Smooth muscle cell (in vitro differentiated cells): ENCODE data around the gene MLIP. TPM values are rescaled to one million over a fixed set of nuclear protein-coding genes. Genes with fewer than 3 reads are reported as not detected.

Experiments
- DNase-seq: peaks from one replicate; lab custom pipeline; 2025; ENCODE audit not compliant: unreplicated experiment; lab: John Stamatoyannopoulos, UW
- H2AFZ ChIP-seq: fragments of 200-600 bp; sonication (generic); 2 replicates; pipeline ENCODE4 v1.6.0; 2016; ENCODE audit warnings: antibody characterized with exemption, low read depth, mild to moderate bottlenecking
- H3F3A ChIP-seq: fragments of 200-600 bp; sonication (generic); 2 replicates; pipeline ENCODE4 v1.6.0; 2017; ENCODE audit warnings: antibody characterized with exemption, low read depth
- H3K27ac ChIP-seq: fragments of 200-600 bp; sonication (generic); 2 replicates; pipeline ENCODE4 v1.5.1; 2016; ENCODE audit warnings: low read depth, mild to moderate bottlenecking
- H3K27me3 ChIP-seq: fragments of 200-600 bp; sonication (generic); 2 replicates; pipeline ENCODE4 v1.6.1; 2016; ENCODE audit warnings: low read depth, mild to moderate bottlenecking
- H3K36me3 ChIP-seq: fragments of 200-600 bp; sonication (generic); 2 replicates; pipeline ENCODE4 v1.5.1; 2016; ENCODE audit warnings: low read depth
- H3K4me1 ChIP-seq: fragments of 200-600 bp; sonication (generic); 2 replicates; pipeline ENCODE4 v1.5.1; 2016; ENCODE audit warnings: low read depth
- H3K4me2 ChIP-seq: fragments of 200-600 bp; sonication (generic); 2 replicates; pipeline ENCODE4 v1.6.0; 2016; ENCODE audit warnings: mild to moderate bottlenecking
- H3K4me3 ChIP-seq: fragments of 200-600 bp; sonication (generic); 2 replicates; pipeline ENCODE4 v1.5.1; 2016; ENCODE audit warnings: mild to moderate bottlenecking
- H3K79me2 ChIP-seq: fragments of 200-600 bp; sonication (generic); 2 replicates; pipeline ENCODE4 v1.6.0; 2016; ENCODE audit warnings: low read depth, mild to moderate bottlenecking
- H3K9ac ChIP-seq: fragments of 200-600 bp; sonication (generic); 2 replicates; pipeline ENCODE4 v1.6.0; 2016; ENCODE audit warnings: low read depth
- H3K9me3 ChIP-seq: fragments of 200-600 bp; sonication (generic); replicated peaks from 2 replicates; pipeline ENCODE4 v1.5.1; 2016; ENCODE audit warnings: low read depth
- H4K20me1 ChIP-seq: fragments of 200-600 bp; sonication (generic); 2 replicates; pipeline ENCODE4 v1.6.0; 2016; ENCODE audit warnings: low read depth
- CTCF ChIP-seq: fragments of 200-600 bp; sonication (generic); IDR thresholded peaks from 2 replicates; pipeline ENCODE4 v1.5.1; 2017; ENCODE audit warnings: borderline replicate concordance, mild to moderate bottlenecking, antibody characterized with exemption; ENCODE audit not compliant: insufficient read depth, poor library complexity, severe bottlenecking
- WGBS: methylation state at CpG from one replicate; pipeline ENCODE4 v1.1.7; 2016; ENCODE audit warnings: low lambda C conversion rate; 5-methylcytosine and 5-hydroxymethylcytosine counted together
- polyA plus RNA-seq: library from polyadenylated mRNA; unstranded; fragments of >200 nt; fragmentation: Nextera tagmentation; extraction: Ambion mirVana; gene quantifications from 2 replicates; pipeline ENCODE4 v1.2.1, GENCODE V29; 2016
- total RNA-seq: library from RNA; depleted of rRNA; stranded (reverse); fragments of >200 nt; gene quantifications from 2 replicates; pipeline ENCODE4 v1.2.3, GENCODE V29; 2014

The MLIP gene
- total and polyA plus RNA-seq, 2 experiments from 2014 or later = not detected

- H3K4me1 ChIP-seq = no peaks in the 10 kb centered on the region
- WGBS = 56% methylated on average over 1 of the region's 1 CpG
- peaks cover 13% of the 10 kb centered on the region for H3F3A ChIP-seq
- no peak overlapping the region for H3K4me3 ChIP-seq
- H2AFZ ChIP-seq = peak overlapping the region; percentile 3
- H3K27ac ChIP-seq = peak overlapping the region; percentile 51
- H3K9ac ChIP-seq = no peak overlapping the region
- no peaks in the 10 kb centered on the region for H4K20me1 ChIP-seq
- DNase-seq = no peak
- H3K9me3 ChIP-seq = no peaks in the 10 kb centered on the region
- no peak for TF ChIP-seq CTCF
- H3K79me2 ChIP-seq = no peaks in the 10 kb centered on the region
- H3K4me2 ChIP-seq = peak overlapping the region; percentile 21
- H3K36me3 ChIP-seq = no peaks in the 10 kb centered on the region
- H3K27me3 ChIP-seq = no peaks in the 10 kb centered on the region
These were observed 170.9 kb downstream of the MLIP start for GRCh38 chr6:54282186-54282585.

- no peak overlapping the region for H3K4me3 ChIP-seq
- peaks cover 13% of the 10 kb centered on the region for H3F3A ChIP-seq
- no peaks in the 10 kb centered on the region for H3K79me2 ChIP-seq
- no peak overlapping the region for H2AFZ ChIP-seq
- no peaks in the 10 kb centered on the region for H3K4me1 ChIP-seq
- 43% methylated on average over 3 of the region's 3 CpGs for WGBS
- no peak overlapping the region for H3K9ac ChIP-seq
- DNase-seq = no peak
- H3K36me3 ChIP-seq = no peaks in the 10 kb centered on the region
- H3K27me3 ChIP-seq = no peaks in the 10 kb centered on the region
- no peak for TF ChIP-seq CTCF
- H3K27ac ChIP-seq = peak overlapping the region; percentile 64
- H3K9me3 ChIP-seq = no peaks in the 10 kb centered on the region
- no peak overlapping the region for H3K4me2 ChIP-seq
- no peaks in the 10 kb centered on the region for H4K20me1 ChIP-seq
These were observed 173.1 kb downstream of the MLIP start for GRCh38 chr6:54284161-54284860.

GRCh38 chr6:54285595-54285994 lies 174.4 kb downstream of the MLIP start:
- Histone ChIP-seq H3K9me3 (no peaks in the 10 kb centered on the region), H3K36me3 (no peaks in the 10 kb centered on the region), H3K79me2 (no peaks in the 10 kb centered on the region), H3K9ac (no peak overlapping the region), H3K4me2 (peak overlapping the region; percentile 33), H3K4me3 (no peak overlapping the region), H3F3A (peaks cover 13% of the 10 kb centered on the region), H4K20me1 (no peaks in the 10 kb centered on the region), H3K27ac (peak overlapping the region; percentile 40), H3K4me1 (no peaks in the 10 kb centered on the region), H3K27me3 (no peaks in the 10 kb centered on the region), H2AFZ (no peak overlapping the region)
- no peak for DNase-seq
- WGBS = 87% methylated on average over 3 of the region's 3 CpGs
- no peak for TF ChIP-seq CTCF

GRCh38 chr6:54286141-54286540 lies 174.9 kb downstream of the MLIP start:
- no peak overlapping the region for H3K4me3 ChIP-seq
- H3K79me2 ChIP-seq = no peaks in the 10 kb centered on the region
- TF ChIP-seq CTCF = no peak
- no peak overlapping the region for H3K9ac ChIP-seq
- peak overlapping the region; percentile 40 for H3K27ac ChIP-seq
- no peaks in the 10 kb centered on the region for H3K9me3 ChIP-seq
- no peak overlapping the region for H2AFZ ChIP-seq
- H3K27me3 ChIP-seq = no peaks in the 10 kb centered on the region
- no peaks in the 10 kb centered on the region for H3K4me1 ChIP-seq
- no peaks in the 10 kb centered on the region for H3K36me3 ChIP-seq
- peak overlapping the region; percentile 33 for H3K4me2 ChIP-seq
- no peak for DNase-seq
- H4K20me1 ChIP-seq = no peaks in the 10 kb centered on the region
- peaks cover 13% of the 10 kb centered on the region for H3F3A ChIP-seq
